OCI-M2 (cell line): Measurements from ENCODE around the gene CDH24.

Source experiments
- DNase-seq: peaks from one replicate; lab custom pipeline; 2025; ENCODE audit not compliant: unreplicated experiment; lab: John Stamatoyannopoulos, UW

Gene CDH24, protein sequence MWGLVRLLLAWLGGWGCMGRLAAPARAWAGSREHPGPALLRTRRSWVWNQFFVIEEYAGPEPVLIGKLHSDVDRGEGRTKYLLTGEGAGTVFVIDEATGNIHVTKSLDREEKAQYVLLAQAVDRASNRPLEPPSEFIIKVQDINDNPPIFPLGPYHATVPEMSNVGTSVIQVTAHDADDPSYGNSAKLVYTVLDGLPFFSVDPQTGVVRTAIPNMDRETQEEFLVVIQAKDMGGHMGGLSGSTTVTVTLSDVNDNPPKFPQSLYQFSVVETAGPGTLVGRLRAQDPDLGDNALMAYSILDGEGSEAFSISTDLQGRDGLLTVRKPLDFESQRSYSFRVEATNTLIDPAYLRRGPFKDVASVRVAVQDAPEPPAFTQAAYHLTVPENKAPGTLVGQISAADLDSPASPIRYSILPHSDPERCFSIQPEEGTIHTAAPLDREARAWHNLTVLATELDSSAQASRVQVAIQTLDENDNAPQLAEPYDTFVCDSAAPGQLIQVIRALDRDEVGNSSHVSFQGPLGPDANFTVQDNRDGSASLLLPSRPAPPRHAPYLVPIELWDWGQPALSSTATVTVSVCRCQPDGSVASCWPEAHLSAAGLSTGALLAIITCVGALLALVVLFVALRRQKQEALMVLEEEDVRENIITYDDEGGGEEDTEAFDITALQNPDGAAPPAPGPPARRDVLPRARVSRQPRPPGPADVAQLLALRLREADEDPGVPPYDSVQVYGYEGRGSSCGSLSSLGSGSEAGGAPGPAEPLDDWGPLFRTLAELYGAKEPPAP

DNA sequence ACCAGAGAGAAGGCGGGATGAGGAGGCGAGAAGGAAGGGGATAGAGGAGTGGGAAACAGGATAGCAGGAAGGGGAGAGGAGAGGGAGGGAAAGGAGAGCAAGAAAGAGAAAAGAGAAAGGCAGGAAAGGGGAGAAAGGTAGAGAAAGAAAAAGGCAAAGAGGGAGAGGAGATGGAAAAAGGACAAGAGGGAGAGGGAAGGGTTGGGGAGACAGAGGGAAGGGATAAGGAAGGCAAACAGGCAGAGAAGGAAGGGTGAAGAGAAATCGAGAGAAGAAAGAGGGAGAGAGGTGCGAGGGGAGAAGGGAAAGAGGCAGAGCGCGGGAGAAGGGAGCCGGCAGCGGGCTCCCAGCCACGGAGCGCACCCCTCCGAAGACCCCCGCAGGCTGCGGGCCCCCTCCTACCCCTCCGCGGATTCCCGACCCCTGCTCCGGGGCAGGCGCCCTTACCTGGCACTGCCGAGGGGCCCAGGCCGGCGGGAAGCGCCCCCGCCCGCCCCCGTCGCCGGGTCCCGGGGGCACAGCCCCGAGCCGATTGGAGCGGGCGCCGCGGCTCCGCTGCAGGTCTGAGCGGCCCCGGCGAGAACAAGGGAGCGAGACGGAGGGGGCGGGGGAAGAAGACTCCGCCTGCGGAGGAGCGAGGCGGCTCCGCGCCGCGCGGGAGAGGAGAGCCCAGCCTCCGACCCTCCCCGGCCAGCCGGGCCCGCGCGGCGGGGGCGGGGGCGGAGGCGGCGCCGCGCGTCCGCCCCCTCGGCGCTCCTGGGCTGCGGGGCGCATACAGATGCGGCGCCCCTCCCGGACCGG, at the start of gene CDH24:
TSS of gene CDH24 (minus strand) at position 565 of the 801 bp plus-strand sequence. CDS start 1,787 bp downstream, outside the sequence.
- no peak for DNase-seq

DNA sequence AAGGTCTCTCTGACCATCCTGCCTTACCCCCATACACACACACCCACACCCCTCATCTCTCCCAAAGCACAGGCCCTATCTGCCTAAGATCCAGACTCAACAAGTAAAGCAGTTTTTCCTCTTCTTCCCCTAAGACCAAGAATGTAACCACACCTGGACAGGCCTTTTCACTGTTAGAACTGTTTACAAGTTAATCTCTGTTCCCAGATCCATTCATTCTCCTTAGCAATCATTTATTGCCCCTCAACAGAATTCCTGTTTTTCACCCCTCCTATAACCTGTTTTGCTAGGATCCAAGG, 49.4 kb upstream of the CDH24 start:
- no peak for DNase-seq

DNA sequence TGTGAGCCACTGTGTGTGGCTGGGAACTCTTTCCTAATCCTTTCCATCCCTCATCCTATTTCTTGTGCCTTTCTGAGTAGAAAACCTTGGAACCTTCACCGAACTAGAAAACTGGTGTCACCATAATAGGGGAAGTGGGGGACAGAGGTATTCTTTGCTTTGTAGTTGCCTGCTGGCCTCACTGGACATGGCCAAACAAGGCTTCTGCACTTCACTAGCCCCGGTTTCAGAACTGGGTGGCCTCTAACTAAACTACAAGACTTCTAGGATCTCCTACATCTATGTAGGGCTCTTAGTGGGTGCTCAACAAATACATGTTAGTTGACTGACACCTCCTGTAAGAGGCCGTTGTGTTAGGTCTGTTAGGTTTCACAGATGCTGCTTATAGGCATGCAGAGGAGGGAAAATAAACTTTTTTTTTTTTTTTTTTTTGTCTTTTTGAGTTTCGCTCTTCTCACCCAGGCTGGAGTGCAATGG, 48.1 kb upstream of the CDH24 start:
- no peak for DNase-seq

DNA sequence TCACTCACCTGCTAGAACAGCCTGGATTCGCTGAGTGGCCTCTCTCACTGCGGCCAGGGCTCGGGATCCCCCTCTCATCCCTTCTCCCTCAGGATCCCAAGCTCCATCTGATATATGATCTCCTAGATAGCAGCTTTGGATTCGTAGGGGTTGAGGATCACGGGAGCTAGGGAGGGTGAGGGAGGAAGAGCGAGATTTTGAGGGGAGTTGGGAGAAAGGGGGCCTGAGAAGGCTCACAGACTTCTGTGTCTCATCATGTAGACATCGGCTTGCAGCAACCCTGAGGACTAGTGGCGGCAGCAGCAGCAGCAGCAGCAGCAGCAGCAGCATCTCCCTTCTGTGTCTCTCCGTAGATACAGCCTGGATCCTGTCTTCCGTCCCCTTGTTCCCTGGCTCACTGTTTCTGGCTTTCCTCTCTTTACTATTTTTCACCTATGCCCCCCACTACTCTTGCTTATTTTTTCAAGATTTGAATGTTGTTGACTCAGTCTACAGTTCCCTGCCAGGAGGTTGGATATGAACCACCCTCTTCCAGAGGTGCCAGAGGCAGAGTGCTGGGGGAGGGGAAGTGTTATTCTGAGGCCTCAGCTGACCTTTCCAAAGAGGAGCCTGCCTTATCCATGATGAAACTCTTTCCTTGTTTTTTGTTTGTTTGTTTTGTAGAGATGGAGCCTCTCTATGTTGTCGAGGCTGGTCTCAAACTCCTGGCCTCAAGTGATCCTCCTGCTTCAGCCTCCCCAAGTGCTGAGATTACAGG, 47.4 kb upstream of the CDH24 start, which contains the start of gene CIROP:
TSS of gene CIROP (minus strand) at position 399 of the 757 bp plus-strand sequence. CDS start at position 330, 69 bp downstream.
- DNase-seq = no peak

DNA sequence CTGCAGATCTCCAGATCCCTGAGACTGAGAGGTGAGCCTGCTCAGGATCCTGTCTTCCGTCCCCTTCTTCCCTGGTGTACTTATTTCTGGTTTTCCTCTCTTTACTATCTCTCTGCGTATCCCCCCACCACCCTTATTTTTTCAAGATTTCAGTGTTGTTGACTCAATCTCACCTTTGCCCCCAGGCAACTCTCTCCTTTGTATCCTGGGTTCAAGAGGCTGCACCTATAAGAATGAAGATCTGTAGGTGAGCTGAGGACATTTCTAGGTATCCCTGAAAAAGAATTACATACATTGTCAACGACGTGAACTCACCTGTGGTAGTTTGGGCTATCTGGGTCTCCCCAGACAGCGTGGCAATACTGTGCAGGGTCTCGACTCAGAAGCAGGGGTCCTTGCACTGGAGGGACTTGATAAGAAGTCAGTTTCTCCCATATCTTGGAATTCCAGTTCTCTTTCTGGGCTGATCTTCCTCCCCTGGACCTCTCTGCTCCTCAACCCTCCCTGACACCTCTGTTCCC, 46.8 kb upstream of the CDH24 start:
- no peak for DNase-seq

DNA sequence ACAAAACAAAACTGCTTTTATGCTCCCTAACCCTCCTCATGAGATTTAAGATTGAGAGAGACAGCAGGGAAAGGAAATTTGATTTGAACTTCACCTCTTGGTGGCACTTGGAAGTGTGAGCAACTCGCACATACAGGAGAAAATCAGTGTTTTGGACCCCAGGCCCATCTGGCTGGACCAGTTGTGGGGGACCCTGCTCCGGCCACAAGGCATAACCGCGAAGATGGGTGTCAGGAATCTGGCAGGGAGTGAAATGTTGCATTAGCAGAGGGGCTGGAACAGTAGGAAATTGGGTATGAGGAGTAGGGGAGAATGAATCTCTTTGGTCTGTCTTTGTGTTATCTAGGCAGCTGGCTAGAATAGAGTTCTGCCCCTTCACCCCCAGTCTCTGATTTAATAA, 46.3 kb upstream of the CDH24 start:
- no peak for DNase-seq

DNA sequence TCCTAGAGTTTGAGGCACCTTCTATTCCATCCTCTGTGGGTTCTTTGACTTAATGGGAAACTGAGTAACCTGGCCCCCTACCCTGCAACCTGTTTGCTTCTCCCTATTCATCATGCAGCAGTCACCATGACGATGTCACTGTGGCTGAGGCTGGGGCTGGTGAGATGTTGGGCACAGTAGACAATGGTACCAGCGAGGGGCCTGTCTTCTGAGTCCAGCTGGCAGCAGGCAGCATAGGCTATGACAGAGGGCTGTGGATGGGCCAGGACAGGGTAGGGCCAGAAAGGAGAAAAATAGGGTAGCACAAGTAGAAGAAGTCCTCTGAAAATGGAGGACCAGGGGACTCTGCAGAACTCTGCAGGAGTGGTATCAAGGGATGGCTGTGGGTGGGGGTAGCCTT, 45.5 kb upstream of the CDH24 start:
- no peak for DNase-seq

DNA sequence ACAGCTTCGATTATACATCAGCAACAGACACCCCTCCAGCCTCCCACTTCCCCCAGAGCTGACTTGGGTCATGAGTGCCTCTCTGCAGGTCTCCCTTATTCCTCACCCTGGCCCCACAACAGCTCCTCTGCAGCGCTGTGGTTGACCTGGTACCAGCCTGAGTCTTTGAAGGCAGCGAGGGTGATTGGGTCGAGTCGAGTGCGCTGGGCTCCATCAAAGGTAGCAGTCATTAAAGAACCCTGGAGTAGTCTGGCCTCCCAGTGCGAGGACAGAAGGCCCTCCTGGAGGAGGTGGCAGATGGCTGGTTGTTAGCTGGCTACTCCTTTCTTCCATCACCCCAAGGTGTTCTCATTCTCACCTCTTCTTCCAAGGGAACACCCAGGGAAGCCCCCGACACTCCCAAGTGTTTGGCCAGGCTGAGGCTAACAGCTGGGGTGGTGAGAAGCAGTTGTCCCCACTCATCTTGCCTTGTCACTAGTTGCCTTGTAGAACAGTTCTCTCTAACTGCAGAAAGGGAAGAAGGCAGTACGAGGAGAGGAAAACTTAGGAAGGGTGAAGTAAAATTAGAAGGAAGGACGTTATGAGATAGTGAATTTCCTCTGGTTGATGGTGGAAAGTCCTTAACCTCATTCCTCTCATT, 44.8 kb upstream of the CDH24 start:
- no peak for DNase-seq

DNA sequence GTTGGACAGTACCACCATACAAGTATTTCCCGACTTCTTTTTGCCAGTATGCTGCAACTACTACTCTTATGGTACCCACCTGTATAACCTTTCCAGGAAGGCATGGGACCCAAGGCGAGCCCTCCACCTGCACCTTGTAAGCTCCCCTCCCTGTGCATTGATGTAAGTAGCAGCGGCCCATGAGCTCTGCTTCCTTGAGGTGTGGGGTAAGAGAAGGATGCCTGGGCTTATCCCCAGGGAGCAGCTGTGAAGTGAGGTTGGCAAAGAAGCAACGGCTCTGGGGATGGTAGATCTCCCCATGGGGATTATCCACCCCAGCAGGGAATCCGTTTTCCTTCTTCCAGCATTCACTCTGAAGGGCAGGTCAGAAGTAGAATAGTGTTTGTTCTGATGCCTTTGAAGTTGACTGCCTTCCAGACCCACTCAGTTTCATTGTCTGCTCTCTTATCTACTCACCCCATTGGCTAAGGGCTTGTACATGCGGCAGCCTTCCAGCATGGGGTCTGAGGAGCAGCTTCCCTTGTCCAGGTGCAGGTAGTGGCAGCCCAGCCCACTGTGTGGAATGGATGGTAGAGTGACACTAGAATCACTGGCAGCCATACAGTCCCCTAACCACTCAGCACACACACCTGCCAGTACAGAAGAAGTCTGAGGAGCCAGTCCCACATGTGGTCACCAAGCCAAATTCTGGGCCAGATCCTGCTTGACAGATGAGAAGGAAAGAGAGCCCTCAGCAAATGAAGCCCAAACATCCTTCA, 44.1 kb upstream of the CDH24 start:
- no peak for DNase-seq

DNA sequence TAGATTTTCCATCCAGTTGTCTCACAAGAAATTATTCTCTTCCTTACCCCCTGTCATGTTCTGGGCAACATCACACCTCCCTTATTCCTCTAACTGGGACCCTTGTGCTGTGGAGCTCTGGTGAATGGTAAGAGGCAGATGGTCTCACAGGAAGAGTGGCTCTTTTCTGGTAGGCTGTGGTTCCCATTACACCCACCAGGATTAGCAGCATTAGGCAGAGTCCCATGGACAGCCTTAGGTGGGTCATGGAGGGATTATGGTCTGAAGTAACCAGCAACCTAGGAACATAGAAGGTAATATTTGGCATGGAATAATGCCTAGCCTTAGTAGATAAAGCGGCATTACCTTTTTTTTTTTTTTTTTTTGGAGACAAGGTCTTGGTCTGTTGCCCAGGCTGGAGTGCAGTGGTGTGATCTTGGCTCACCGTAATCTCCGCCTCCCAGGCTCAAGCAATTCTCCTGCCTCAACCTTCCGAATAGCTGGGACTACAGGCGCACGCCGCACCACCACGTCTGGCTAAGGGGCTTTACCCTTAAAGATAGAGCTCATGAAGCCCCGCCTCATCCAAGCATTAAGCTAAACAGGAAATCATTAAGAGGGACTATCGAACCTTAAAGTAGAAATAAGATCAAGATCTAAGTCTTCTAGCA, 42.0 kb upstream of the CDH24 start:
- DNase-seq = no peak

DNA sequence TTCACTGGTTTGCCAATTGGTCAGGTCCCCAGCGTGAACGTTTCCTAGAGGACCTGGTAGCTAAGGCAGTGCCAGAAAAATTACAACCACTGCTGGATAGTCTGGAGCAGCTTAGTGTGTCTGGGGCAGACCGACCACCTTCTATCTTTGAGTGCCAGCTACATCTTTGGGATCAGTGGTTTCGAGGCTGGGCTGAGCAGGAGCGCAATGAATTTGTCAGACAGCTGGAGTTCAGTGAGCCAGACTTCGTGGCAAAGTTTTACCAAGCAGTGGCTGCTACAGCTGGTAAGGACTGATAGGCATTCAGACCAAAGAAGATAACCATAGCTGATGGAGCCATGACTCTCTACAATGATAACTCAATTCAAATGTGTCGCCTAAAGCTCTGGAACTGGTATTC, 40.5 kb upstream of the CDH24 start:
- DNase-seq = no peak

DNA sequence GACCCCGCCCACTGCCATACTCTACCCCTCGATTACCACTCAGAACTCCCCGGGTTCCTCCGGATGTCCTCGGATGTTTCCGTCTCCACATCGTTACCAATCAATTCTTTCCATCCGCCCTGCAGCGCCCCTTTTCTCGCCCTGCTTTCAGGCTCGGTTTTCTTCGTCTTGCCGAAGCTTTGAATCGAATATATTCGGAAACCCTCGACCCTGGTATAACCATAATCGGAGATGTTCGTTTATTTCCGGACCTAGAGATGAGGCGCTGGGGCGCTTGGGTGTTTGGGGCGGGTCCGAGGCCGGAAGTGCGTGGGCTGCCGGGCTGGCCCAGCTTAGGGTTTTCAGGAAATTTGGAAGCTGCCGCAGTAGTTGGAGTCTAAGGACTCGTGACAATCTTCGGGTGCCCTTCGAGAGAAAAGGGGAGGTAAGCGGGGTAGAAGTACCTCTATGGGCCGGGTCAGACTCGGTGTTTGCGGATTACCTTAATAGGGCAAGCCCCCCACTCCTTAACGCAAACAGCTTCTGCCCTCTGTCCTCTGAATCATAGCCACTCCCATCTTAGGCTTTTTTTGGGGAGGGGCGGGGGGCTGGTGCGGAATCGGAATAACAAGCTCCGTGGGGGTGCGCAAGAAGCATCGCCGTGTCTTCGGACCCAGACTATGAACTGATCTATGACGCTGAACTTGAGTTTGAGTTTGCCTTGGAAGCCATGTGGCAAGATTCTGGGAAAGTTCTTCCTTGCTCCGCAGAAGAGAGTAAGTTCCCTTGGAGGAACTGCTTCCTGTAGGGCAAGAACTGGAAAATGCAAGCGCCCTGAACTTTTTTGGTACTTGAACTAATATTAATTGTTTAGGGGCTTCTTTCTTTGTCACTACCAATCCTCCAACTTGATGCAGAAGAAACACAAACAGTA, 38.1 kb upstream of the CDH24 start, which contains the start of gene C14orf119:
TSS of gene C14orf119 (plus strand) at position 310 of the 913 bp plus-strand sequence. CDS start 2,154 bp downstream, outside the sequence.
- DNase-seq = no peak

DNA sequence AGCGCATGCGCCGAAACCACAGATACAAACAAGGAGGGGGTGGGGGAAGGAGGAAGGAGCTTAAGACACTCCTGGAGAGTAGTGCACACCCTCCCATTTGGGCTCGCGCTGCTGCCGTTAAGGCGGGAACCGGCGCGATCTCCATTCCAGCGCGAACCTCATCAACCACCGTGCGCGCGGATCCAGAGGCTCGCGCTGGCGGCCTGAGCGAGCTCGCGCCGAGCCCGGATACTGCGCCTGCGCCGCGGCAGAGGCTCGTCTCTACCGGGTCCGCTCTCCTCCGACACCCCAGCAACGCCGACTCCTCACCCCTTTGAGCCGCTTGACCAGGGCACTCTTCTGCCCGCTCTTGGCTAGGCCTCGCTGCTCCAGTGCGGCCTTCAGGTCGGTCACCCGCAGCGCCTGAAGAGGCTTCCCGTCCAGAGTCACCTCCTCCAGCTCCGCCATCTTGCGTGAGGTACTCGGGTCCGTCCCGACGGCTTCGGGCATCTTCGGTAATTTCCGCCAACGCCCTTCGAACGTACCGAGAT, 37.4 kb upstream of the CDH24 start, which contains the start of gene ACIN1:
TSS of gene ACIN1 (minus strand) at position 471 of the 530 bp plus-strand sequence. CDS start at position 447, 24 bp downstream.
- DNase-seq = no peak

DNA sequence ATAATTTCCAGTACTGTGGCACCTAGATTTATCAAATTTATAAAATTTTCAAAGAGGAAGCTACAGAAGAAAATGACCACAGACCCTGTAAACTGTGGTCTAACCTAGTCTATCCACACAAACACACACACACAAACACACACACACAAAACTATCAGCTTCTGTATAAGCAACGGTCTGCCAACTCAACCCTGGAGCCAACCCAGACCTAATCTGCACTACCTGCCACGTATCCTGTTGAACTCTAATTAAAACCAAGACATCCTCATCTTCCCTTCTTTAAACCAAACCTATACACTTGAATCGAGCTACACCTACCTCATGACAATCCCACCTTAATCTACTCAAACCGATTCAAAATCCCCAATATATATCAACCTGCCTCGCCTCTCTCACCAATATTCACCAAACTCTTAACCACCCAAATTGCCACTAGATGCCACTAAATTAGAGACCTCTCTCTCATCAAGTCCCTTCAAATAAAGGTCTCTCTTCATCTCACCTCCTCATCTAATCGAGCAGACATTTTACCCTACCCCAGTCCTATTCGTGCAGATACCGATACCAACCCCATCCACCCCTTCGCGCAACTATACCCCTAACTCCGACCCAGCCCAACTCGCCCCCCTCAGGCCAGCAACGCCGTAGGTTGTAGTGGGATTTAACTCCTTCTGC, 36.8 kb upstream of the CDH24 start:
- no peak for DNase-seq

DNA sequence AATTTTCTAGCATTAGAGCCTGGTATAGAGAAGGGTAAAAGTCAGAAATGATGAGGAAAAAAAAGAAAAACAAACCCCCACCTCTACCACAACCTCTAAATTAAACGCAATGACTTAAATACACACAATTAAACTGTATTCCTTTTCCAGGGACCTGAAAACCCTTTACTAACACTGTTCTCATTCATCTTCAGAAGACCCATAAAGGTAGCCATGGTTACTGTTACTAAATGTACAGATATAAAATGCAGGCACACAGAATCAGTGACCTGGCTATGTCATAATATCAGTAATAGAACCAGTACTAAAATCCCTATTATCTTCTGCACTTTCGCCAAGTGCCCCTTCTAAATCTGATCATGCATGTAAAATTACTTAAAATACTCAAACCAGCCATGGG, 36.2 kb upstream of the CDH24 start:
- DNase-seq = no peak

DNA sequence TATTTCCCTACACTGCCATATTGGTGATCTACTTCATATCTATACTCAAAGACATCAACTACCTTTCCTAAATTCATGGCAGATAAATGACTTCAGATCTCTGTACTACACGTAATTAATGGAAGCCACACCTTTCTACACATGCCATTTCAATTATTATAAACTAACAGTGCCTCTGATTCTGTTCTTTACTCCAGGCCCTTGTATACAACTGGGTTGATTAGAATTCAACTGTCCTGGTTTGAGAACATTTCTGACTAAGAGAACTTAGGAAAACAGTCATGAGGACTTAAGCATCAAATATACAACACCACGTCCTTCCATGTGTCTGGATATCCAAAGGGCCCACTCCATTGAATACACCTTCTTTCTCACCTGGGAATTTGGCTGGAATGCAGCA, 35.8 kb upstream of the CDH24 start:
- no peak for DNase-seq
